ENCODE results near the gene RTN1.

RTN1 gene

GRCh38 chr14:59707778-59708561 is 162.6 kb downstream of the RTN1 start:
- H3K4me3 ChIP-seq: no peak overlapping the region
- no peak for TF ChIP-seq CTCF (IDR thresholded peaks at IDR 0.05)
- no peak overlapping the region for H3K27ac ChIP-seq
- DNase-seq (ENCODE audit: low spot score): no peak

GRCh38 chr14:59705866-59706265 is 164.7 kb downstream of the RTN1 start:
- H3K27ac ChIP-seq: no peak overlapping the region
- DNase-seq (ENCODE audit: low spot score): no peak
- no peak for TF ChIP-seq CTCF (IDR thresholded peaks at IDR 0.05)
- H3K4me3 ChIP-seq: no peak overlapping the region

GRCh38 chr14:59705245-59705644 is 165.3 kb downstream of the RTN1 start:
- no peak for DNase-seq (ENCODE audit: low spot score)
- no peak overlapping the region for H3K27ac ChIP-seq
- H3K4me3 ChIP-seq: no peak overlapping the region
- no peak for TF ChIP-seq CTCF (IDR thresholded peaks at IDR 0.05)

- TF ChIP-seq CTCF (IDR thresholded peaks at IDR 0.05): no peak
- H3K27ac ChIP-seq: no peak overlapping the region
Measured at GRCh38 chr14:59704054-59704645, 166.4 kb downstream of the RTN1 start.

GRCh38 chr14:59699442-59699841 is 171.1 kb downstream of the RTN1 start:
- H3K27ac ChIP-seq: no peak overlapping the region

More at GRCh38 chr14:59704054-59704645, 166.4 kb downstream of the RTN1 start:
- no peak for DNase-seq (ENCODE audit: low spot score)
- no peak overlapping the region for H3K4me3 ChIP-seq

GRCh38 chr14:59698793-59699192 is 171.8 kb downstream of the RTN1 start:
- Histone ChIP-seq H3K27ac (no peak overlapping the region), H3K4me3 (no peak overlapping the region)
- no peak for DNase-seq (ENCODE audit: low spot score)
- TF ChIP-seq CTCF (IDR thresholded peaks at IDR 0.05): no peak

More at GRCh38 chr14:59699442-59699841, 171.1 kb downstream of the RTN1 start:
- TF ChIP-seq CTCF (IDR thresholded peaks at IDR 0.05): no peak
- DNase-seq (ENCODE audit: low spot score): no peak
- H3K4me3 ChIP-seq: no peak overlapping the region

GRCh38 chr14:59695198-59695597 is 175.4 kb downstream of the RTN1 start:
- no peak for DNase-seq (ENCODE audit: low spot score)
- H3K27ac ChIP-seq: no peak overlapping the region
- no peak overlapping the region for H3K4me3 ChIP-seq
- TF ChIP-seq CTCF (IDR thresholded peaks at IDR 0.05): no peak
